ENCODE data around the gene MAPKAPK2. TPM values are rescaled to one million over a fixed set of nuclear protein-coding genes. Genes with fewer than 3 reads are reported as not detected.
A peak's percentile ranks its signal among the peaks of the same experiment; 100 is the strongest.

MAPKAPK2 gene
- total and polyA plus RNA-seq, 2 of the 13 experiments (the other 11 are each of a cell fraction or from before 2014, with no cell fraction given), result 16.6 to 34.0 TPM

GRCh38 chr1:206635080-206635977 lies 49.4 kb upstream of the MAPKAPK2 start, which contains the start of gene DYRK3 (continued):
- TF ChIP-seq HOXD1 (CRISPR knock-in tag; IDR thresholded peaks at IDR 0.05) (0 out of 2 replicates have a peak, but pooled peaks have one; percentile 25), GMEB2 (CRISPR knock-in tag; IDR thresholded peaks at IDR 0.05; ENCODE audit: low read depth) (peak; percentile 85), NFE2 (CRISPR knock-in tag; IDR thresholded peaks at IDR 0.05) (no peak), MED13 (CRISPR knock-in tag; IDR thresholded peaks at IDR 0.05) (peak; percentile 44; the same call in 1 of the 2 replicates), ZNF235 (CRISPR knock-in tag; IDR thresholded peaks at IDR 0.05; ENCODE audit: borderline replicate concordance) (peak; percentile 88; the same call in 1 of the 2 replicates), RBM22 (optimal IDR thresholded peaks at IDR 0.05; ENCODE audit: low read length) (peak; percentile 18), NFATC3 (CRISPR knock-in tag; IDR thresholded peaks at IDR 0.05) (0 out of 2 replicates have a peak, but pooled peaks have one; percentile 51), CEBPB (IDR thresholded peaks at IDR 0.05; ENCODE audit: borderline replicate concordance, low read depth, low read length) (no peak), MIER3 (CRISPR knock-in tag; IDR thresholded peaks at IDR 0.05; ENCODE audit: borderline replicate concordance) (no peak), CENPT (CRISPR knock-in tag; IDR thresholded peaks at IDR 0.05; ENCODE audit: low read depth) (no peak; the same call in 1 of the 2 replicates), IRX3 (CRISPR knock-in tag; IDR thresholded peaks at IDR 0.05; ENCODE audit: borderline replicate concordance, low read depth) (0 out of 2 replicates have a peak, but pooled peaks have one; percentile 21), ZNF10 (CRISPR knock-in tag; IDR thresholded peaks at IDR 0.05; ENCODE audit: borderline replicate concordance, low read depth) (no peak), FIP1L1 (IDR thresholded peaks at IDR 0.05; ENCODE audit: borderline replicate concordance, insufficient read depth, low read depth, low read length) (no peak), ZNF572 (CRISPR knock-in tag; IDR thresholded peaks at IDR 0.05) (no peak), ZNF558 (CRISPR knock-in tag; IDR thresholded peaks at IDR 0.05; ENCODE audit: borderline replicate concordance) (no peak), HNRNPK (IDR thresholded peaks at IDR 0.05; ENCODE audit: low read depth, low read length, poor library complexity, severe bottlenecking) (peak; percentile 38)
- TF ChIP-seq, protein P1, sequence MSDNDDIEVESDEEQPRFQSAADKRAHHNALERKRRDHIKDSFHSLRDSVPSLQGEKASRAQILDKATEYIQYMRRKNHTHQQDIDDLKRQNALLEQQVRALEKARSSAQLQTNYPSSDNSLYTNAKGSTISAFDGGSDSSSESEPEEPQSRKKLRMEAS (IDR thresholded peaks at IDR 0.05), result peak; percentile 95
- TF ChIP-seq, protein P2, sequence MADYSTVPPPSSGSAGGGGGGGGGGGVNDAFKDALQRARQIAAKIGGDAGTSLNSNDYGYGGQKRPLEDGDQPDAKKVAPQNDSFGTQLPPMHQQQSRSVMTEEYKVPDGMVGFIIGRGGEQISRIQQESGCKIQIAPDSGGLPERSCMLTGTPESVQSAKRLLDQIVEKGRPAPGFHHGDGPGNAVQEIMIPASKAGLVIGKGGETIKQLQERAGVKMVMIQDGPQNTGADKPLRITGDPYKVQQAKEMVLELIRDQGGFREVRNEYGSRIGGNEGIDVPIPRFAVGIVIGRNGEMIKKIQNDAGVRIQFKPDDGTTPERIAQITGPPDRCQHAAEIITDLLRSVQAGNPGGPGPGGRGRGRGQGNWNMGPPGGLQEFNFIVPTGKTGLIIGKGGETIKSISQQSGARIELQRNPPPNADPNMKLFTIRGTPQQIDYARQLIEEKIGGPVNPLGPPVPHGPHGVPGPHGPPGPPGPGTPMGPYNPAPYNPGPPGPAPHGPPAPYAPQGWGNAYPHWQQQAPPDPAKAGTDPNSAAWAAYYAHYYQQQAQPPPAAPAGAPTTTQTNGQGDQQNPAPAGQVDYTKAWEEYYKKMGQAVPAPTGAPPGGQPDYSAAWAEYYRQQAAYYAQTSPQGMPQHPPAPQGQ (CRISPR knock-in tag; IDR thresholded peaks at IDR 0.05; ENCODE audit: borderline replicate concordance), result no peak
- TF ChIP-seq, protein P3, sequence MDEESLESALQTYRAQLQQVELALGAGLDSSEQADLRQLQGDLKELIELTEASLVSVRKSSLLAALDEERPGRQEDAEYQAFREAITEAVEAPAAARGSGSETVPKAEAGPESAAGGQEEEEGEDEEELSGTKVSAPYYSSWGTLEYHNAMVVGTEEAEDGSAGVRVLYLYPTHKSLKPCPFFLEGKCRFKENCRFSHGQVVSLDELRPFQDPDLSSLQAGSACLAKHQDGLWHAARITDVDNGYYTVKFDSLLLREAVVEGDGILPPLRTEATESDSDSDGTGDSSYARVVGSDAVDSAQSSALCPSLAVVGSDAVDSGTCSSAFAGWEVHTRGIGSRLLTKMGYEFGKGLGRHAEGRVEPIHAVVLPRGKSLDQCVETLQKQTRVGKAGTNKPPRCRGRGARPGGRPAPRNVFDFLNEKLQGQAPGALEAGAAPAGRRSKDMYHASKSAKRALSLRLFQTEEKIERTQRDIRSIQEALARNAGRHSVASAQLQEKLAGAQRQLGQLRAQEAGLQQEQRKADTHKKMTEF (CRISPR knock-in tag; IDR thresholded peaks at IDR 0.05), result peak; percentile 59
- TF ChIP-seq, protein P4, sequence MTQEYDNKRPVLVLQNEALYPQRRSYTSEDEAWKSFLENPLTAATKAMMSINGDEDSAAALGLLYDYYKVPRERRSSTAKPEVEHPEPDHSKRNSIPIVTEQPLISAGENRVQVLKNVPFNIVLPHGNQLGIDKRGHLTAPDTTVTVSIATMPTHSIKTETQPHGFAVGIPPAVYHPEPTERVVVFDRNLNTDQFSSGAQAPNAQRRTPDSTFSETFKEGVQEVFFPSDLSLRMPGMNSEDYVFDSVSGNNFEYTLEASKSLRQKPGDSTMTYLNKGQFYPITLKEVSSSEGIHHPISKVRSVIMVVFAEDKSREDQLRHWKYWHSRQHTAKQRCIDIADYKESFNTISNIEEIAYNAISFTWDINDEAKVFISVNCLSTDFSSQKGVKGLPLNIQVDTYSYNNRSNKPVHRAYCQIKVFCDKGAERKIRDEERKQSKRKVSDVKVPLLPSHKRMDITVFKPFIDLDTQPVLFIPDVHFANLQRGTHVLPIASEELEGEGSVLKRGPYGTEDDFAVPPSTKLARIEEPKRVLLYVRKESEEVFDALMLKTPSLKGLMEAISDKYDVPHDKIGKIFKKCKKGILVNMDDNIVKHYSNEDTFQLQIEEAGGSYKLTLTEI (CRISPR knock-in tag; conservative IDR thresholded peaks at IDR 0.05), result no peak
